Hepatic stellate cell (primary cell): ENCODE data around the gene TMEM208.

Source experiments
- DNase-seq: peaks from one replicate; pipeline ENCODE4 v3.0.0; 2011; ENCODE audit warnings: low spot score

The TMEM208 gene

GRCh38 chr16:67209565-67209964 lies 17.4 kb upstream of the TMEM208 start:
- DNase-seq: no peak

DNA sequence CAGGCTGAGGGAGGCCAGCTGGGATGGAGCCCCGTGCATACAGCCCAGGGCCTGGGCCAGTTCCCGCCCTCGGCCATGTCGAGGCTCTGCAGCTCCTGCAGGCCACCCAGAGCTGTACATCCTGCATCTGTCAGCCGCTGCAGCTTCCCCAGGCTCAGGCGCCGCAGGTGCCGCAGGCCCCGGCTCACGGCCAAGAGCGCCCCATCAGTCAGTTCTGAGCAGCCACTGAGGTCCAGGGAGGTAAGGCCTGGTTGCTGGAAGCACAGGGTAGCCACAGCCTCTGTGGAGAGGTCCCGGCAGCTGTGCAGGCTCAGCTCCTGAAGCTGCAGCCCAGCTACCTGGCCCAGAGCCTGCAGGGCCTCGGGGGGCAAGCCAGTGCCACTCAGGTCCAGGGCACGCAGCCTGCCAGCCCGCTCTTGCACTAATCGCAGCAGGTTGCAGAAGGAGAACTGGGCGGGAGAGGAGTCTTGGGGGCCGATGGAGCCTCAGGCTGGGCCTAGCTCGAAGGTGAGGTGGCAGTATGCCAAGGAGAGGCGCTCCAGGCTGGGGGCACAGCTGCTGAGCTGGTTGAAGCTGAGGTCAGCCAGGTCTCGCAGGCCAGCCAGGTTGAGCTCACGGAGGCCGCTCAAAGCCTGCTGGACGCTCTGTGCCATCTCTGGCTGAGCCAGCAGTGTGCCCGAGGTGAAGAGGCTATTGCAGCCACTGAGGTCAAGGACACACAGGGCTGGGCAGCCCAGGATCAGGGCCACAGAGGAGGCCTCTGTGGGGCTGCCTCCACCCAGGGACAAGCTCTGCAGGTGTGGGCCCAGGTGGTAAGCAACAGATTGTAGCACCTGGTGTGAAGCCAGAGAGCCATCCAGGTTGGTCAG lies 16.6 kb upstream of the TMEM208 start:
- DNase-seq: no peak

DNA sequence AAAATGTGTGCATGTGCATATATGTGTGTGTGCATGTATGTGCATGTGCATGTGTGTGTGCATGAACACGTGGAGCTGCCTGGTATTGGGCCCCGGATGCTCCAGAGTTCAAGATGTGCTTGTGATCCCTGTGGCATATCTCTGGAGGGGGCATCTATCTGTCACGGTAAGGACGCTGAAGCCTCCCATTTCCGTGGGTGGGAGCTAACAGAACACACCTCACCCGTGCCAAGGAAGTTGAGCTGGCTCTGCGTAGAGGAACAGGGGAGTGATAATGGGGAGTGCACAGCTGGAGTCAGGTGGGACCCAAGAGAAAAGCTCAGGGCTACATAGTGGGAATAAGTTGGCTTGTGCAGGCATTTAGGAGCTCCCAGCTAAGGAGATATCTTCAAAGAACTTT lies 15.3 kb upstream of the TMEM208 start:
- DNase-seq: no peak

DNA sequence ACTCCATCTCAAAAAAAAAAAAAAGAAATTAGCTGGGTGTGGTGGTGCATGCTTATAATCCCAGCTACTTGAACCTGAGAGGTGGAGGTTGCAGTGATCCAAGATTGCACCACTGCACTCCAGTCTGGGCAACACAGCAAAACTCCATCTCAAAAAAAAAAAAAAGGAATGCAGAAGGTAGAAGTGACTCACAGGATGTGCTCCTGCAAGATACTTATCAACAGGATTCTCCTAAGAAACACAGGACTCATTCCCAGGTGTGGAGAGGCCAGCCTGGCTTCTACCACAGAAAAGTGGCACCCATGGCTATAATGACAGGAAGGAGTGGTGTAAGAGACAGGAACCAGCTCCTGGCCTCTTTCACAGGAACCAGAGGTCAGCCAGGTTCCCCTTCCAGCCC lies 14.2 kb upstream of the TMEM208 start:
- no peak for DNase-seq

DNA sequence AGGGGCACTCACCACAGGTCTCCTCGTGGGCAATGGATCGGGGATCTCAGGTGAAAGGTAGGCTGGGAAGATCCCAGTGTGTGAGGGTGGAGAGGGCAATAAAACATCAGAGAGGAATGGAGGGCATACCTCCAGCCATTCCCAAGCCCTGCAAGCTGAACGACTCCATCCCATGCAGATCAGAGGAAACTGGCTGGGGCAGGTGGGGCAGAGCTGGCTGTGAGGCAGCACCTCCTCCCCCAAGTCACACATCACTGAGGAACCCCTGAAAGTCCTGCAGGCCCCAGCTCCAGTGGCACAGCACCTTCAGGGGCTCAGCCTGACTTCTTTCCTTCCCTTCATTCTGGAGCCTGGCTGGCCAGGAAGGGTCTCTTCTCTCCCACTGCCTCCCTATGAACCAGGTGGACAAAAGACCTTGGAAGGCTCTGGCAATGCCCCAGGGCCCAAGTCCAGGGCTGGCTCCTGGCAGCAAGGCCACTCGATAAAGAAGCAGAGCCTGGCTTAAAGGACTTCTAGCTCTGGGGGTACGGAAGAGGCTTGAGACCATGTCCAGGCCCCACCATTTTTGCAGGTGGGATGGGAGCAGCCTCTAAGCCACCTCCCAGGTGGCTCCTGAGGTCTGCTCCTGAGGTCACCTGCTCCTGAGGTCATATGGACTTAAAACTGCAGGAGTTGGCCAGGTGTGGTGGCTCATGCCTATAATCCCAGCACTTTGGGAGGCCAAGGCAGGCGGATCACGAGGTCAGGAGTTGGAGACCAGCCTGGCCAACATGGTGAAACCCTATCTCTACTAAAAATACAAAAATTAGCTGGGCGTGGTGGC lies 13.5 kb upstream of the TMEM208 start:
- DNase-seq: no peak

DNA sequence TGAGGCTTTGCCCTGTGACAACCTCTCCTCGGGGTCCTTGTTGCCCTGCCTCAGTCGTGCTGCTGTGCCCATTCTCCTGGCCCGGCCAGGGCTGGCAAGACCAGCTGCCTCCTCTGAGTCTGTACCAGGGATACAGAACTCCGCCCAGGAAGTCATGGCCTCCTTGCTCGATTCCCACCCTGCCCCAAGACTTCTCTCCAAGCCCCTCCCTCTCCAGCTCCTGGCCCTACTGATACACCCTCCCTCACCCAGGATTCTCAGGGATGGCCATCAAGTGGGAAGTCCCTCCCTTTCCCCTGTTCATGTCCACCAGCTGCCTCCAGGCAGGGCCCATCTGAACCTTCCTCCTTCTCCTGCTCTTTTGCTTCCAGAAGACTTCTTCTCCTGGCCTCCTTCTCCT lies 11.2 kb upstream of the TMEM208 start:
- DNase-seq: no peak

DNA sequence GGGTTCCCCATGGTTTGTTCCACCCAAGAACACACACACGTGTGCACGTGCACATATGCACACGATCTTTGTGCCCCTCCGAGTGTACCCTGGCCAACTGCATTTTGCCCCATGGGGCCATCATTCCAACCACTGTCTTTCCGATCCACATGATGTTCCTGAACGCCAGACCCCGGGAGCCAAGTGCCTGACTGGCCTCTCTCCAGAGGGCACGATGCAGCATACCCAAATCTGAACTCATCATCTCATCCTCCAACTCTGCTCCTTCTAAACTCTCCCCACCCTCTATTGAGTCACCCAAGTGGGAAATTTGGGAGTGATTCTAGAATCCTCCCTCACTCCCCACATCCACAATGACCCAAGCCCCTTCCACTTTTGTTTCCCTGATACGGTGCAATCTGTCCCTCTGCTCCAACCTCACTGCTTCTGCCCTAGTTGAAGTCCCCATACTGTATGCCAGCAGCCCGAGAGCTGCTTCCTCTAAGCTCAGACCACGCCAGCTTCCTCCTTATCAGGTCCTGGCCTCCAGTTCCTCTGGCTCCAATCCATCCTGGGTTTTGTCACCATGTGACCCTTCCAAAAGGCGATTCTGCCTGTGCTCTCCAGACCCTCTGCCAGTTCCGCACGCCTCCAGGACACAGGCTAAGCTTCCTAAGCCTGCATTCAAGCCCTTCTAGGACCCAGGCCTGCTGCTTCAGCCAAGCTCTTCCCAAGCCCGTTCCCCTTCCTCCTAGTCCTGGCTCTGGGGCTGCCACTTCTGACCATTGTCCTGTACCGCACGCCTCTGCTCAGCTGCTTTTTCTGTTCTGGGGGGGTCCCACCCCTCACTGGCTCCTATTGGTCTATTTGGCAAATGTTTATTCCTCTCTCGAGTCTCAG lies 10.1 kb upstream of the TMEM208 start:
- no peak for DNase-seq

DNA sequence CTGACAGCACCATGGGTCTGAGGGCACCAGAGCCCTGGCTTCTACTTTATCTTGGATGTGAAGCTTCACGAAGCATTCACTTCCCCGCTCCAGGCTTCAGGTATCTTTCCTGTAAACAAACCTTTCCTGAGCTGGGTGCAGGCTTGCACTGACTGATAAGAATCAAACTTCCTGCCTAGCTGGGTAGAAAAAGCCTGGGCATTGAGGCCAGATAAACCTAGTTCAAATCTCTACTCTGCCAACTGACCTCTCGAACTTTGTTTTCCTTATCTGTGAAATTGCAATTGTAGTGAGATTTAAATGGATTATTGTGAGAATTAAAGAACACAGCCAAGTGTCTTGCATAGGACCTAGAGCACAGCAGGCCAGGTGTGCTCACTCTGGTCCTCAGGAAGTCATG lies 2.9 kb upstream of the TMEM208 start:
- no peak for DNase-seq

DNA sequence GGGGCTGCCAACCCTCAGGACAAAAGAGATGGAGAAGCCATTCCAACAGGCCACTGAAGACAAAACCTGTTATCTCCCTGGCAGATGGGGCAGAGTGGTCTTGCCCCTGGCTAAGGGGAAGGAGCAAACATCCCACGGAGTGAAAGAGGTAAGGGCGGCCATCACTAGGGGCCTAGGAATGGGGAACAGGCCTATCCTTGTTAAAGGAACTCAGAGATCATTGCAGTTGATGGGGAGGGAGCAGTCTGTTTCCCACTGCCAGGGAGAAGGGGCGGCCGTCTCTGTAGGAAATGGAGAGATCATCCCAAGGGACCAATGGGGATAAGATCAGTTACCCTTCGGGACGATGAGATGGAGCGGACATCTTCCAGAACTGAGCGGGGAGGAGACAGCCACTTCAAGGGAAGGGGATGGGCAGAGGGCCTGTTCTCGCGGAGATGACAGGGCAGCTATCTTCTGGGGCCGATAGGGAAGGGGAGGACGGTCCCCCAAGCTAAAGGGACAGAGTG lies 581 bp upstream of the TMEM208 start:
- no peak for DNase-seq

DNA sequence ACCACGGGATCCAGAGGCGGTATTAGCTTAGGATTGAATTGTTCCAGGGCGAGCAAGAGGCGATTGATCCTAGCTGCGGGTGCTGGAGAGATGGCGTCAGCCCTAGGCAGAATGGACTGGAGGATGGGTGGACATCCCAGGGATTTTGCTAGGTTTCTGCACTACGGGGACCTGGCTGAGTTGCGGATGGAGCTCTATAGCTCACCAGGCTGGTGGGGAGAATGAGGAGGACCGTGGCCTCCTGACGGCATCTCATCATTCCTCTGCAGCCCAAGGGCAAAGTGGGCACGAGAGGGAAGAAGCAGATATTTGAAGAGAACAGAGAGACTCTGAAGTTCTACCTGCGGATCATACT lies 614 bp downstream of the TMEM208 start:
- no peak for DNase-seq

- DNase-seq: no peak
Observed at GRCh38 chr16:67228034-67228785, 1.3 kb downstream of the TMEM208 start.

DNA sequence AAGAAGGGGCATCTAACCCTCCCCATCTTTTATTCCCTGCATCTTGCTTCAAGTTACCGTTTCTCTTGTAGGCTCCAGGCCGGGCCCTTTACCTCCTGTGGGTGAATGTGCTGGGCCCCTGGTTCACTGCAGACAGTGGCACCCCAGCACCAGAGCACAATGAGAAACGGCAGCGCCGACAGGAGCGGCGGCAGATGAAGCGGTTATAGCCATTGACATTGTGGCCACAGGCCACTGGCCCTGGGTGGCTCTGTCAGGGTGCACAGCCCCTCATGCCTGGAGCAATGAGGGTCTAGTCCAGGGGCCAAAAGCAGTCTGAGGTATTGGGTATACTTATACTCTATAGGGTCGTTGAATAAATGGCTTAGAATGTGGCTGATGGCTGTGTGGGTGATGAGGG lies 2.0 kb downstream of the TMEM208 start:
- DNase-seq: no peak

GRCh38 chr16:67229906-67230808 lies 3.2 kb downstream of the TMEM208 start:
- DNase-seq: no peak

- no peak for DNase-seq
Observed at GRCh38 chr16:67230809-67231660, 4.1 kb downstream of the TMEM208 start.

- DNase-seq: no peak
Observed at GRCh38 chr16:67233596-67233995, 6.7 kb downstream of the TMEM208 start.

DNA sequence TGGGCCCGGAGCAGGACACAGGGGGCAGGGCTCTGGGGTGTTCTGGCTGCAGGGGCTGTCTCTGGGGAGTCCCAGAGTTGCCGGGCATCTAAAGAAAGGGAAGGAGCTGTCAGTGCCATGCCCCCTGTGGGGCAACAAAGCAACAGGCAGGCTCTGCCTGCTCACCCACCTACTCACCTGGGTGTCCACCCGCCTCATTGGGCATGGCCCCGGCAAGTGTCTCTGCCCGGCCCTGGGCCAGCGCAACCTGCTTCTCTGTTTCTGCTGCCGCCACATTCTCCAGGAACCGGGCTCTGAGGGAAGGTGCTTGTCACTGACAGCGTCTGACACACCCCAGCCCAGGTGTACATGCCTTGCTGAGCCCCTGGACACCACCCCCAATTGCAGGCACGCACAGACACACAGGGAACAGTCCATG lies 7.3 kb downstream of the TMEM208 start:
- DNase-seq: no peak

- no peak for DNase-seq
Observed at GRCh38 chr16:67235816-67236562, 9.1 kb downstream of the TMEM208 start.

DNA sequence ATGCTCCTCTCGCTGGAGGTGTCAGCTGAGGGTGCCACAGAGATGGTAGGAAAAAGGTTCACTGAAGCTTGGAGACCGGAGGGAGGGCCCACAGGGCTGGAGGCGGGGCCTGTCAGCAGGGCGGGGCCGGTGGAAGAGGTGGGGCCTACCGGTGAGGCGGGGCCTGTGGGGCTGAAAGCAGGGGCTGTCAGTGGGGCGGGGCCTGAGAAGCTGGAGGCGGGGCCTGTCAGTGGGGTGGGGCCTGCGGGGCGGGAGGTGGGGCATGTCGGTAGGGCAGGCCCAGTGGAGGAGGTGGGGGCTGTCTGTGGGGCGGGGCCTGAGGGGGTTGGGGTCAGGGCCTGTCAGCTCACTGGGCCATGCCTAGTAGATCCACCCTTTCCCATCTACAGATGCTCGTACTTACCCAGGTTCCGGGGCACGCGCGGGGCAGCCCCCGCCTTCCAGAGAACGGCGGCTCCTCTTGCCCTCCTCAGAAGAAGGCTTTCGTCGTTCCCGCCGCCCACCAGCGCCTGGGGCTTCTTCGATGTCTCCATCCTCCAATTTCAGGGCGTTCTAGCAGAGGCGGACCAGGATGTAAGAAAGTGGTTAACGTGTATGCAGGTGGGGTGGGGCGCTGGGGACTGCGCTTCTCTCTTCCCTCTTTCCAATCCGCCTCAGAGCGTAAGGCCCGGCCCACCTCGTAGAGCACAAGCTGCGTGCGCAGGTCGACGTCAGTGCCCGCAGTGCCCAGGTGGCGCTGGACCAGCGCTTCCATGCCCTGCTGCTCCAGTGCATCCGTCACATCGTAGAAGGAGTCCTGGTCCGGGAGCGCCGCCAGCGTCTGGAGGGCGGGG lies 9.8 kb downstream of the TMEM208 start:
- peak; percentile 69 for DNase-seq
